Breast epithelium (tissue), 4 donors: Measurements from ENCODE around the gene OXCT1. TPM values are rescaled to one million over a fixed set of nuclear protein-coding genes. Genes with fewer than 3 reads are reported as not detected.

ENCODE experiments used
- DNase-seq, 2 donors: peaks; one replicate each; pipeline ENCODE4 v3.0.0-alpha.2; 2019; ENCODE audit warnings: low spot score in 2 of 2
- H3K27ac ChIP-seq, 2 donors: fragments of 200-600 bp; sonication (generic) in 1 of 2; one replicate each; pipeline ENCODE4 v1.5.1; 2016 to 2019; ENCODE audit warnings: mild to moderate bottlenecking in 1 of 2
- H3K27me3 ChIP-seq, 2 donors: fragments of 200-600 bp; sonication (generic) in 1 of 2; one replicate each; pipeline versions ENCODE4 v1.5.1 to v1.6.0; 2017 to 2019; ENCODE audit warnings: control low read depth in 1 of 2, mild to moderate bottlenecking in 1 of 2
- H3K36me3 ChIP-seq: fragments of 200-600 bp; one replicate; pipeline ENCODE4 v1.5.1; 2019
- H3K4me1 ChIP-seq, 2 donors: fragments of 200-600 bp; sonication (generic); one replicate each; pipeline ENCODE4 v1.5.1; 2016 to 2019; ENCODE audit warnings: control low read depth in 1 of 2
- H3K4me3 ChIP-seq, 3 donors: fragments of 200-600 bp; sonication (generic); 1 replicate in 2 of 3; 2 replicates in 1 of 3; pipeline ENCODE4 v1.5.1; 2016 to 2019; ENCODE audit warnings: mild to moderate bottlenecking in 3 of 3, moderate library complexity in 2 of 3
- H3K9me3 ChIP-seq, 2 donors: fragments of 200-600 bp; sonication (generic) in 1 of 2; one replicate each; pipeline ENCODE4 v1.5.1; 2016 to 2019; ENCODE audit warnings: control low read depth in 1 of 2
- CTCF ChIP-seq, 3 donors: fragments of 450-650 bp; IDR thresholded peaks; one replicate each; pipeline ENCODE4 v1.5.1; 2016 to 2017; ENCODE audit warnings: antibody characterized with exemption in 3 of 3, mild to moderate bottlenecking in 3 of 3, moderate library complexity in 3 of 3
- POLR2A ChIP-seq: fragments of 450-650 bp; IDR thresholded peaks from one replicate; pipeline ENCODE4 v1.6.1; 2016; ENCODE audit warnings: antibody characterized with exemption, mild to moderate bottlenecking, moderate library complexity
- POLR2AphosphoS5 ChIP-seq, 3 donors: sonication (generic); formaldehyde crosslinking; IDR thresholded peaks; one replicate each; pipeline ENCODE4 v1.6.1; 2017; ENCODE audit warnings: antibody characterized with exemption in 3 of 3
- intact Hi-C: fragments of 100-400 bp; cut with DNase I; formaldehyde crosslinking; loops from one replicate; pipeline ENCODE4 v1.15.1; 2023; ENCODE audit warnings: low total_unique reads
- total RNA-seq, 3 donors: library from RNA; depleted of rRNA; stranded (reverse); fragments of >200 nt; gene quantifications; one replicate each; pipeline ENCODE4 v1.1.0, GENCODE V29; 2016

The OXCT1 gene
- total RNA-seq, 3 donors from 2014 or later, result 19.3 to 49.4 (median 21.8) TPM

DNA sequence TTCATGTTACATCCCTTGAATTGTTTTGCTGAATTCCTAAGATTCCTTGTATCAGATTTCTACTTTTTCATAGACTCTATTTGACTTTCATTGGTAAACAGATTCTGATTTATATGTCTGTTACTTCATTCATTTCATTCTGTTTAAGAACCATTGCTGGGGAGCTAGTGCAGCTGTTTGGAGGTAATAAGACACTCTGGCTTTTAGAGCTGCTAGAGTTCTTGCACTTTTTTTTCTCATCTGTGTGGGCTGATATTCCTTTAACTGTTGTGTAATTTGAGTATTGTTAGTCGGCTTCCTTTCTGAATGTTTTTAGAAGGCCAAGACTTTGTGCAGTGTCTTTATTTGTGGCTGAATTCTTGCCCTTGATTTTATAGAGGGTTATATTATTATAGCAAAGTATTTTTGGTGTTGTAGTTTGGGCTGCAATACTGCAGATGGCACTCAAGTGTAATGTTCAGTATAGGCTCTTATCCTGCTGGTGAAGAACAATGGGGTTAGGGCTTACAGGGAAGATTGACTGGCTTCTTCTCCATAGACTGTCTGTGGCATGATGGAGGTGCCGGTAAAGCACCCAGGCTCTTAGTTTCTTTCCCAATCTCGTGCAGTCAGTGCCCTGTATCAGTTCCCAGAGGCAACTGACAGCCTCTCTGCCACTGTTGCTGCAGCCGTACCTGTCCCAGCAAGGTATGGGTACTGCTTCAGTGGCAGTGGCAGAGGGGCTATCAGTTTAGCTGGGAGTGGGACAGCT lies 162.2 kb downstream of the OXCT1 start:
- TF ChIP-seq POLR2AphosphoS5 (IDR thresholded peaks at IDR 0.05) (no peak), POLR2A (no peak), CTCF (IDR thresholded peaks at IDR 0.05) (no peak)
- Histone ChIP-seq H3K36me3 (no peaks in the 10 kb centered on the region), H3K27me3 (no peaks in the 10 kb centered on the region), H3K27ac (no peak overlapping the region), H3K9me3 (peaks cover 13 to 27% of the 10 kb centered on the region in 2 donors), H3K4me3 (no peak overlapping the region), H3K4me1 (no peaks in the 10 kb centered on the region)
- intact Hi-C loops, result loop anchor here (10.0 kb wide), 1 partner anchor 587 kb away; no protein-coding TSS in a partner anchor
- no peak for DNase-seq

GRCh38 chr5:41695920-41696582 lies 174.2 kb downstream of the OXCT1 start:
- no peaks in the 10 kb centered on the region for H3K27me3 ChIP-seq
- H3K9me3 ChIP-seq, result peaks cover under 1 to 2% of the 10 kb centered on the region in 2 donors
- TF ChIP-seq POLR2A (no peak), CTCF (IDR thresholded peaks at IDR 0.05) (no peak), POLR2AphosphoS5 (IDR thresholded peaks at IDR 0.05) (no peak)
- no peaks in the 10 kb centered on the region for H3K4me1 ChIP-seq
- H3K4me3 ChIP-seq, result no peak overlapping the region
- intact Hi-C loops, result no loop called here
- no peak overlapping the region for H3K27ac ChIP-seq
- H3K36me3 ChIP-seq, result no peaks in the 10 kb centered on the region
- DNase-seq, result no peak

DNA sequence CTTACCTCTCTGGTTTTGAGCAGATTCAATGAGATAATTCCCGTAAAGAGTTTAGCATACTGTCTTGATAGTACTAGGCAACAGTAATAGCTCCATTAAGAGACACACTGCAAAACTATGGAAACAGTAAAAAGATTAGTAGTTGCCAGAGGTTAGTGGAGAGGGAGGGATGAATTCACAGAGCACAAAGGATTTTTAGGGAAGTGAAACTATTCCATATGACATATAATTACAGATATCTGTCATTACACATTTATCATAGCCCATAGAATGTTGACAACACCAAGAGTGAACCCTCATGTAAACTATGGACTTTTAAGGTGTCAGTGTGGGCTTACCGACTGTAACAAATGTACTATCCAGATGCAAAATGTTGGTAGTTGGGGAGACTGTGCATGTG lies 183.5 kb downstream of the OXCT1 start:
- Histone ChIP-seq H3K4me1 (no peaks in the 10 kb centered on the region), H3K27me3 (no peaks in the 10 kb centered on the region), H3K27ac (no peak overlapping the region), H3K9me3 (peaks cover 0 to 10% of the 10 kb centered on the region in 2 donors), H3K36me3 (no peaks in the 10 kb centered on the region), H3K4me3 (no peak overlapping the region)
- intact Hi-C loops, result no loop called here
- TF ChIP-seq POLR2A (no peak), POLR2AphosphoS5 (IDR thresholded peaks at IDR 0.05) (no peak), CTCF (IDR thresholded peaks at IDR 0.05) (no peak)
- no peak for DNase-seq

DNA sequence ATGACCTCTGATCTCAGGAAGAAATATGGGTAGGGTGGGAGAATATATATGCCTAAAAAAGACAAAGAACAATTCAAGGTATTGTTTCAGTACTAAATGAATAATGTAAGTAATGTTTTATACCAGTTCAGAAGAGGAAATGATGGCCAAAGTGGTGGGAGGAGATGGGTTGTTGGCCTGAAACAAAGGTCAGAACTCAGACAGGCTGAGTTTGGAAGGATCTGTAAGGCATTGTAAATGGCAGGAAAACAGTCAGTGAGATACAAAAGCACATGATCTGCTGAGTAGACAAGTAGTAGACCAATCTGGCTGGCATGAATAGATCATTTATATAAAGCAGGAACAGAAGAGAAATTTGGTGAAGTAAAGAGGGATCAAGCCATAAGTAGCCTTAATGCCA lies 184.0 kb downstream of the OXCT1 start:
- TF ChIP-seq POLR2AphosphoS5 (IDR thresholded peaks at IDR 0.05) (no peak), CTCF (IDR thresholded peaks at IDR 0.05) (no peak), POLR2A (no peak)
- Histone ChIP-seq H3K27me3 (no peaks in the 10 kb centered on the region), H3K27ac (no peak overlapping the region), H3K36me3 (no peaks in the 10 kb centered on the region), H3K4me1 (no peaks in the 10 kb centered on the region), H3K9me3 (peaks cover 0 to 10% of the 10 kb centered on the region in 2 donors), H3K4me3 (no peak overlapping the region)
- DNase-seq, result no peak
- intact Hi-C loops, result no loop called here

DNA sequence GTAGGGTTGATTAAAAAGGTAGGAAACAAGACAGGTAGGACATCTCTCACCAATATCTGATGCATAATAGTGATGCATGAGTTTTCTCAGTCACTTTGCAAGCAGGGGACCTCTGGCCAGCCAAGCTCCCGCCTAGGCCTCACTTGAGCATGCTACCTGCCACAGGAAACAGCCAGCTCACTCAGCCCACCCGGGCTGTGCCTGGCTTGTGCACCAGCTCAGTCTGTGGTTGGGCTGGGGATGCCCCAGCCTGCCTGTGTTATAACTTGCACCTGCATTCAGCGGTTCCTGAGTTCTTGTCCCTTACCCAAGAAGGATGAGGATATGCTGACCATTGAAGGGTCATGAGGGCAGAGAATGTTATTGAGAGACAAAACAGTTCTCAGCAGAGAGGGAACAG lies 187.0 kb downstream of the OXCT1 start:
- Histone ChIP-seq H3K27me3 (no peaks in the 10 kb centered on the region), H3K9me3 (peaks cover 0 to 10% of the 10 kb centered on the region in 2 donors), H3K4me3 (no peak overlapping the region), H3K27ac (no peak overlapping the region), H3K36me3 (no peaks in the 10 kb centered on the region), H3K4me1 (no peaks in the 10 kb centered on the region)
- intact Hi-C loops, result no loop called here
- TF ChIP-seq POLR2AphosphoS5 (IDR thresholded peaks at IDR 0.05) (no peak), CTCF (IDR thresholded peaks at IDR 0.05) (no peak), POLR2A (no peak)
- no peak for DNase-seq
